NCI-H2029 treated with DMSO at 0.1 percent for 48 hours (cell line): Measurements from ENCODE around the gene RBM34.
"Not testable (repeated sequence)": the region's sequence is repeated elsewhere in the genome, so short reads cannot be mapped to it uniquely, and the experiment has no call there.

ENCODE experiments used
- DNase-seq: peaks from one replicate; lab custom pipeline; 2025; lab: John Stamatoyannopoulos, UW

Gene RBM34

GRCh38 chr1:235112297-235113182 lies 48.5 kb downstream of the RBM34 start:
- DNase-seq = no peak

GRCh38 chr1:235111107-235111506 lies 49.9 kb downstream of the RBM34 start:
- no peak for DNase-seq

GRCh38 chr1:235108876-235109275 lies 52.2 kb downstream of the RBM34 start:
- no peak for DNase-seq

GRCh38 chr1:235108185-235108593 lies 52.9 kb downstream of the RBM34 start:
- DNase-seq = no peak

- DNase-seq = no peak
Observed at GRCh38 chr1:235107368-235108184, 53.5 kb downstream of the RBM34 start.

GRCh38 chr1:235106457-235106856 lies 54.6 kb downstream of the RBM34 start:
- DNase-seq = no peak

- peak; percentile 46 for DNase-seq
Observed at GRCh38 chr1:235105051-235106043, 55.7 kb downstream of the RBM34 start.

GRCh38 chr1:235102993-235103411 lies 58.0 kb downstream of the RBM34 start:
- peak; percentile 10 for DNase-seq

GRCh38 chr1:235102259-235102582 lies 58.8 kb downstream of the RBM34 start:
- no peak for DNase-seq

GRCh38 chr1:235101558-235102258 lies 59.3 kb downstream of the RBM34 start:
- no peak for DNase-seq

- DNase-seq = no peak
Observed at GRCh38 chr1:235100194-235100772, 60.8 kb downstream of the RBM34 start.

GRCh38 chr1:235098991-235099390 lies 62.1 kb downstream of the RBM34 start:
- no peak for DNase-seq

- DNase-seq = no peak
Observed at GRCh38 chr1:235098547-235098946, 62.5 kb downstream of the RBM34 start.

- DNase-seq = not testable (repeated sequence)
Observed at GRCh38 chr1:235097501-235097900, 63.5 kb downstream of the RBM34 start.

- no peak for DNase-seq
Observed at GRCh38 chr1:235095938-235096562, 65.0 kb downstream of the RBM34 start.

- peak; percentile 54 for DNase-seq
Observed at GRCh38 chr1:235093696-235094592, 67.1 kb downstream of the RBM34 start.

GRCh38 chr1:235093013-235093695 lies 67.9 kb downstream of the RBM34 start:
- DNase-seq = no peak

GRCh38 chr1:235092415-235092814 lies 68.6 kb downstream of the RBM34 start:
- not testable (repeated sequence) for DNase-seq

- not testable (repeated sequence) for DNase-seq
Observed at GRCh38 chr1:235092045-235092406, 69.0 kb downstream of the RBM34 start.
